ENCODE data around the gene LRIT2. TPM values are rescaled to one million over a fixed set of nuclear protein-coding genes. Genes with fewer than 3 reads are reported as not detected.
"Not testable (repeated sequence)": the region's sequence is repeated elsewhere in the genome, so short reads cannot be mapped to it uniquely, and the experiment has no call there.

LRIT2 gene
- polyA plus RNA-seq, 4 donors = not detected

- no peak for DNase-seq (ENCODE audit: low read depth in 4 of 4, low spot score in 2 of 4)
Observed at GRCh38 chr10:84188815-84189214, 36.5 kb downstream of the LRIT2 start.

GRCh38 chr10:84185526-84186175, 39.7 kb downstream of the LRIT2 start:
- no peak for DNase-seq (ENCODE audit: low read depth in 4 of 4, low spot score in 2 of 4)

GRCh38 chr10:84184517-84184916, 40.8 kb downstream of the LRIT2 start:
- no peak for DNase-seq (ENCODE audit: low read depth in 4 of 4, low spot score in 2 of 4)

- no peak for DNase-seq (ENCODE audit: low read depth in 4 of 4, low spot score in 2 of 4)
Observed at GRCh38 chr10:84181631-84182030, 43.7 kb downstream of the LRIT2 start.

GRCh38 chr10:84180386-84180785, 45.0 kb downstream of the LRIT2 start:
- DNase-seq (ENCODE audit: low read depth in 4 of 4, low spot score in 2 of 4) = not testable (repeated sequence)

DNA sequence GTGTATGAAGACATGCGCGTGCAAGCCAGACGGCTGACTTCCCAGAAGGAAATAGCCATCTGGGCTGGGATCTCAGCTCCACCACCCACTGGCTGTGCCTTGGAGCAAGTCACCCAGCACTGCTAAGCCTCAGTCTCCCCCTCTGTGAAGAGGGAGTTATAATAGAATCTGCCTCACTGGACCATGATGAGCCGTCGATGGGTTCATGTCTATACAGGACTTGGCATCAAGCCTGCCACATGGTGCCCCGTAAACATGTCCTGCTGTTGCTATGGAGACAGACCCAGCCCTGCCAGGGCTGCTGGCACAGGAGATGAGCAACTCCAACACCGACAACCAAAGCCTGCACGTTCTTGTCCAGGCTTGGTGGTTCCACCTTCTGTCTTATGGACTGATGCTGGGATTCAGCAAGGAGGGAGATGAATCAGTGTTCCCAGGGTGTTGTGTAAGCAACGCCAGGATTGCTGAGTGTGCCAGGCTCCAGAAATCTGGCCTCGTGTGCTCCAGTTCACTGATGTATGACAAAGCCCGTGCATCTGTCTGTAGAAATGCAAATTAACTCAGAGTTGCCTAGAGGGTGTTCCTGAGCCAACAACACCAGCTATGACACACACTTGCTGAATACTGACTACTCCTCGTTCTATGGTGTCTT, 46.2 kb downstream of the LRIT2 start:
- peak in 1 of 4 donors; percentile 23 for DNase-seq (ENCODE audit: low read depth in 4 of 4, low spot score in 2 of 4)

- no peak for DNase-seq (ENCODE audit: low read depth in 4 of 4, low spot score in 2 of 4)
Observed at GRCh38 chr10:84178160-84178609, 47.2 kb downstream of the LRIT2 start.

GRCh38 chr10:84177541-84178141, 47.7 kb downstream of the LRIT2 start:
- no peak for DNase-seq (ENCODE audit: low read depth in 4 of 4, low spot score in 2 of 4)

- DNase-seq (ENCODE audit: low read depth in 4 of 4, low spot score in 2 of 4) = no peak
Observed at GRCh38 chr10:84176836-84177474, 48.4 kb downstream of the LRIT2 start.

DNA sequence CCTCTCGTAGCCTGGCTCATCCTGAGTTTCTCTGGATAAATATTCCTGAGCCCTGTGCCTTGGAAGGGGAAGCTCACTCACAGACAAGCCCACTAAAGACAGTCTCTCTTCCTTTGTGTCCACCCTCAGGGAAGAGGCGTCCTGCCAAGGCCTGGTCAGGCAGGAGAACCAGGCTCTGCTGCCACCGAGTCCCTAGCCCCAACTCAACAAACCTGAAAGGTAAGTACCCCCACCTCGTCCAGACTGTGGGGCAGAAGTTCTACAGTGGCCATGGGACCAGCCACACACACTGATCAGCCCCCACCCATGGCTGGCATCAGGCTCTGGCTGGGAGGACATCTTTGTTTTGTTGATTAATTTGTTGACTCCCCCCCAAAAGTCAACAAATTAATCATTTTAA, 49.0 kb downstream of the LRIT2 start:
- no peak for DNase-seq (ENCODE audit: low read depth in 4 of 4, low spot score in 2 of 4)

DNA sequence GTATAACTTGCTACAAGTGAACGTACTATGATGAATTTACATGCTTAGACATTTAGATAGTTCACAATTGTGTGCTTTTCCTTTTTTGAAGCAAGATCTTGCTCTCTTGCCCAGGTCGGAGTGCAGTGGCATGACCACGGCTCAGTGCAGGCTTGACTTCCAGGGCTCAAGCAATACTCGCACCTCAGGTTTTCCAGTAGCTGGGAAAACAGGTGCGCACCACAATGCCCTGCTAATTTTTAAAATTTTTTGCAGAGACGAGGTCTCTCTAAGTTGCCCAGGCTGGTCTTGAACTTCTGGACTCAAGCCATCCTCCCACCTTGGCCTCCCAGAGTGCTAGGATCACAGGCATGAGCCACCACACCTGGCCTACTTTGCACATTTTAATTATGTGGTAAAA, 49.9 kb downstream of the LRIT2 start:
- no peak for DNase-seq (ENCODE audit: low read depth in 4 of 4, low spot score in 2 of 4)

DNA sequence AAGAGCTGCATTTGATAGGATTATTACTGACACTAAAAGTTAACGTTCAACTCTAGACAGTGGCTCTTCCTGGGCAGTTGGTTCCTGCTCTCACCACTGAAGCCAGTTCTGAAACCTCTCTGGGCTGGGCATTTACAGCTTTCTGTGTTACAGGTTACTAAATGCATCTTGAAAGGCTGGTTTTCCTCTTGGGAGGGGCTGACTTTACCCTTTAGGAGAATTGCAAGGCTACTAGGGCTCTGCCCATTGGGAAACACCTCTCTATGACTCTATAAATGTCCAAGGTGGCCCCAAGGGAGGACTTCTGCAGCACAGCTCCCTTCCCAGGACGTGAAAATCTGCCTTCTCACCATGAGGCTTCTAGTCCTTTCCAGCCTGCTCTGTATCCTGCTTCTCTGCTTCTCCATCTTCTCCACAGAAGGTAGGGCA, 51.8 kb downstream of the LRIT2 start, which contains the start of gene GPR15LG:
Gene GPR15LG (plus strand): TSS at position 301 of the 429 bp plus-strand sequence. CDS start 51 bp downstream, at position 352.
- DNase-seq (ENCODE audit: low read depth in 4 of 4, low spot score in 2 of 4) = no peak

DNA sequence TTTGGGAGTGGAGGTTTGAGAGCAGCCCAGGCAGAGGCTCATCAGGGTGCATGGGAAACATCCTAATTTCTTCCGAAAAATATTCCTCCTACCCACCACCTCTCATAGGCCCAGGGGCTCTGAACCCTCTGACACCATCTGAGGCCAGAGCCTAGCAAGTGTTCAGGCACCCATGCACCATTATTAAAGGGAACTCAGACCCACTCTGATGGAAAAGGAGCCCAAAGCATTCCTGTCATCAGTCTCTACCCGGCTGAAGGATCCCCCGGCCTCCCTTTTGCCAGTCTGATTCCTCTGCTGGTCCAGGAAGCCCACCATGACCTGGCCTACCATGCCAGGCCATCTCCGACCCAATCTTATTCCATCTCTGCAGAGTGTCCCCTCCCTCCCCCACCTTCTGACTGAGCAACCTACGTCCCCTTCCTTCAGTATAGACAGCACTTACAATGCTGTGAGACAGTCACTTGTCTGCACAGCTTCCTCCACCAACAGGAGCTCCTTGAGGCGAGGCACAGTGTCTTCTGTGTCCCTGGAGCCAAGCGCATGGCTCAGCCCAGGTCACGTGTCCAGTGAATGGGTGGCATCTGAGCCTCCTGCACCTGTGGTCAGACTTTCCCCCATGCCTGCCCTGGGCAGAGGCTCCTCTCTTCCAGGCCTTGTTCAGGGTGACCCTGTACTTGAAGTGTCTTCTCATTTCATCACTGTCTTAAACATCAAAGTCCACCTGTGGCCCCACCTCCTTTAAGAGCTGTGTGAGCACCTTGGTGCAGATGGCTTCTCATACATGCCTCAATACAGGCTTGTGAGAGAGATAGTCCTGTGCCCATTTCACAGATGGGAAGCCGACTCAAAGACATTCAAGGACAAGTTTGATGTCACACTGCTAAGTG, 52.6 kb downstream of the LRIT2 start:
- DNase-seq (ENCODE audit: low read depth in 4 of 4, low spot score in 2 of 4) = no peak

DNA sequence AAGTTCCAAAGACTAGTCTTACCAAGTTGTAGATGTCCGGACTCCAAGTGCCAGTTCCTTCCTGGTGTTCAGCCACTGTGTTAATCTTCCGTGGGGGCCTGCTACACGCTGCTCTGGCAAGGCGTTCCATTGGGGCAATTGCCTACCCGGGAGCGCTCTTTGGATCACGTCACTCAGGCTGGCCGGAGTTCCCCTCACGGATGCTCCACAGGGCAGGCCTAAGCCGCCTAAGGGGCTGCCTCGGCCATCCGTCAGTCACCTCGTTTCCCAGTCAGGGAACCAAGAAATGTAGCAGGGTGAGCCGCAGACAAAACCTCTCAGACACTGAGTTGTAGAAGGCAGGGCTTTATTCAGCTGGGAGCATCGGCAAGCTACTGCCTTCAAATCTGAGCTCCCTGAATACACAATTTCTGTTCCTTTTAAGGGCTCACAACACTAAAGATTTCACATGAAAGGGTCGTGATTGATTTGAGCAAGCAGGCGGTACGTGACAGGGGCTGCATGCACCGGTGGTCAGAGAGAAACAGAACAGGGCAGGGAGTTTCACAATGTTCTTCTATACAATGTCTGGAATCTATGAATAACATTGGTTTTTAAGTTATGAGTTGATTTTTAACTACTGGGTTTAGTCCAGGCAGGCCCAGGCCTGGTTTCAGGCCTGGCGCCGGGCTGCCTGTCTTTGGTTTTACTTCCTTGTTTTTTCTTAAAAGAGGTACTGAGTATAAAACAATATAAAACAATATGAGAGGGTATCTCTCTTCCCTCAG, 53.5 kb downstream of the LRIT2 start:
- not testable (repeated sequence) for DNase-seq (ENCODE audit: low read depth in 4 of 4, low spot score in 2 of 4)

- DNase-seq (ENCODE audit: low read depth in 4 of 4, low spot score in 2 of 4) = not testable (repeated sequence)
Observed at GRCh38 chr10:84171237-84171636, 54.1 kb downstream of the LRIT2 start.

Data from left renal cortex interstitium (tissue), 4 donors.